K562 (cell line): ENCODE measurements around the gene NELFE. TPM values are rescaled to one million over a fixed set of nuclear protein-coding genes. Genes with fewer than 3 reads are reported as not detected.

Source experiments
- ATAC-seq: fragments of 200-7000 bp; cut with Tn5 transposase; 3 replicates; pipeline ENCODE4 v1.9.1; 2020; ENCODE audit warnings: moderate library complexity
- BruUV-seq: library from RNA; stranded (reverse); fragments of 400-500 nt; replicated peaks from 2 replicates; lab custom pipeline; 2021; lab: Mats Ljungman, UMichigan
- CTCF ChIA-PET: fragments of 300-600 bp; formaldehyde crosslinking; extraction: SDS; loops from one replicate; lab custom pipeline; 2021; ENCODE audit warnings: low intra/inter-chr PET ratio; lab: Yijun Ruan, JAX
- POLR2A ChIA-PET: fragments of 300-600, 350-650 bp; sonication (Branson Sonifier 250); formaldehyde crosslinking; extraction: SDS; loops from one replicate; lab custom pipeline; 2021; ENCODE audit warnings: antibody characterized with exemption, inconsistent platforms; lab: Yijun Ruan, JAX
- DNase-seq, 4 experiments: peaks; one replicate each; pipeline versions ENCODE4 v3.0.0 to v3.0.0-alpha.2; 2011 to 2018; ENCODE audit warnings: low spot score in 3 of 4, mixed read lengths in 3 of 4; ENCODE audit errors: extremely low read depth in 1 of 4
- FAIRE-seq: peaks from 2 replicates; lab custom pipeline; 2011; peaks lifted over from hg19 to GRCh38; lab: Jason Lieb, UNC
- H2AFZ ChIP-seq: 2 replicates; pipeline ENCODE4 v1.6.0; 2011; ENCODE audit warnings: low read depth, low read length, control low read depth, inconsistent platforms
- H3K27ac ChIP-seq: fragments of 200-600 bp; 3 replicates; pipeline ENCODE4 v1.8.0; 2011; ENCODE audit warnings: low read depth, mild to moderate bottlenecking, control low read depth, inconsistent platforms, low read length, moderate library complexity, mixed read lengths; ENCODE audit errors: extremely low read depth
- H3K27me3 ChIP-seq, 2 experiments: fragments of 300-600 bp in 1 of 2; 2 replicates in 1 of 2; 3 replicates in 1 of 2; pipeline versions ENCODE4 v1.6.0 to v1.8.0; 2011; ENCODE audit warnings: inconsistent platforms in 2 of 2, low read length in 2 of 2, mild to moderate bottlenecking in 1 of 2, mixed read lengths in 1 of 2, moderate library complexity in 1 of 2; ENCODE audit not compliant: control insufficient read depth in 2 of 2, insufficient read depth in 2 of 2
- H3K36me3 ChIP-seq: fragments of 300-600 bp; 3 replicates; pipeline ENCODE4 v1.8.0; 2011; ENCODE audit warnings: mild to moderate bottlenecking, low read length, inconsistent platforms; ENCODE audit not compliant: control insufficient read depth, insufficient read depth
- H3K4me1 ChIP-seq, 2 experiments: fragments of 200-600 bp in 1 of 2; replicated peaks in 1 of 2; 2 replicates in 1 of 2; 3 replicates in 1 of 2; pipeline versions ENCODE4 v1.5.1 to v1.8.0; 2011; ENCODE audit warnings: inconsistent platforms in 2 of 2, low read length in 2 of 2, mild to moderate bottlenecking in 1 of 2, mixed read lengths in 1 of 2, moderate library complexity in 1 of 2; ENCODE audit not compliant: control insufficient read depth in 2 of 2, insufficient read depth in 2 of 2
- H3K4me2 ChIP-seq: 2 replicates; pipeline ENCODE4 v1.6.1; 2011; ENCODE audit warnings: low read length, control low read depth, inconsistent platforms, mixed read lengths; ENCODE audit not compliant: insufficient read depth
- H3K4me3 ChIP-seq: fragments of 200-600 bp; sonication (generic), shearing (Covaris generic); 2 replicates; pipeline ENCODE4 v1.5.1; 2016; ENCODE audit warnings: control low read depth, inconsistent platforms
- H3K79me2 ChIP-seq: fragments of 200-600 bp; 3 replicates; pipeline ENCODE4 v1.8.0; 2011; ENCODE audit warnings: low read length, inconsistent platforms; ENCODE audit not compliant: control insufficient read depth, insufficient read depth
- H3K9ac ChIP-seq, 2 experiments: 2 replicates each; pipeline versions ENCODE4 v1.6.0 to v1.6.1; 2011; ENCODE audit warnings: low read depth in 2 of 2, low read length in 2 of 2, control low read depth in 1 of 2, inconsistent platforms in 1 of 2, mild to moderate bottlenecking in 1 of 2, mixed read lengths in 1 of 2; ENCODE audit not compliant: insufficient read depth in 1 of 2
- H3K9me1 ChIP-seq: one replicate; pipeline ENCODE4 v1.6.0; 2011; ENCODE audit warnings: inconsistent platforms, mild to moderate bottlenecking, low read length, moderate library complexity; ENCODE audit not compliant: control insufficient read depth, insufficient read depth
- H3K9me3 ChIP-seq: replicated peaks from 2 replicates; pipeline ENCODE4 v1.5.1; 2011; ENCODE audit warnings: low read depth, low read length, inconsistent platforms; ENCODE audit not compliant: control insufficient read depth, insufficient read depth
- H4K20me1 ChIP-seq: replicated peaks from 2 replicates; pipeline ENCODE4 v1.6.1; 2011; ENCODE audit warnings: low read length, inconsistent platforms, mixed read lengths; ENCODE audit not compliant: control insufficient read depth, insufficient read depth
- BCOR ChIP-seq: fragments of 450-650 bp; IDR thresholded peaks from 2 replicates; pipeline ENCODE4 v1.6.1; 2016
- BMI1 ChIP-seq: fragments of 150-350 bp; IDR thresholded peaks from 2 replicates; pipeline ENCODE4 v1.6.1; 2014; ENCODE audit warnings: low read length
- C11orf30 ChIP-seq: fragments of 450-650 bp; IDR thresholded peaks from 2 replicates; pipeline ENCODE4 v1.6.1; 2016; ENCODE audit warnings: low read depth, mild to moderate bottlenecking
- CBFA2T2 ChIP-seq: fragments of 450-650 bp; conservative IDR thresholded peaks from 2 replicates; pipeline ENCODE4 v1.6.1; 2017; ENCODE audit warnings: mild to moderate bottlenecking
- CSDE1 ChIP-seq, 2 experiments: fragments of 450-650 bp; IDR thresholded peaks; 2 replicates each; pipeline ENCODE4 v1.6.1; 2016; ENCODE audit warnings: mild to moderate bottlenecking in 1 of 2
- DPF2 ChIP-seq: fragments of 450-650 bp; IDR thresholded peaks from 2 replicates; pipeline ENCODE4 v1.6.1; 2016
- HIVEP1 ChIP-seq: fragments of 250-450 bp; sonication (Bioruptor Pico); IDR thresholded peaks from 2 replicates; pipeline ENCODE4 v1.4.0; 2020; ENCODE audit warnings: mild to moderate bottlenecking
- KDM1A ChIP-seq, 2 experiments: fragments of 450-650 bp; IDR thresholded peaks; 2 replicates each; pipeline ENCODE4 v1.6.1; 2016; ENCODE audit warnings: mild to moderate bottlenecking in 2 of 2
- NCOA6 ChIP-seq: fragments of 450-650 bp; IDR thresholded peaks from 2 replicates; pipeline ENCODE4 v1.6.1; 2017; ENCODE audit warnings: mild to moderate bottlenecking
- RBM15 ChIP-seq: fragments of 200-400 bp; formaldehyde crosslinking; IDR thresholded peaks from 2 replicates; pipeline ENCODE4 v1.6.1; 2018; ENCODE audit warnings: mild to moderate bottlenecking, low read length, moderate library complexity; ENCODE audit not compliant: insufficient read depth
- TAF9B ChIP-seq: fragments of 450-650 bp; IDR thresholded peaks from 2 replicates; pipeline ENCODE4 v1.6.1; 2018; ENCODE audit warnings: mild to moderate bottlenecking; ENCODE audit not compliant: partially characterized antibody
- TEAD4 ChIP-seq, 2 experiments: sonication (generic) in 1 of 2; formaldehyde crosslinking in 1 of 2; IDR thresholded peaks; 2 replicates each; pipeline versions ENCODE4 v1.6.1 to v1.8.0; 2012 to 2022; ENCODE audit warnings: borderline replicate concordance in 1 of 2, inconsistent platforms in 1 of 2, low read length in 1 of 2, mild to moderate bottlenecking in 1 of 2, missing genetic modification reagents in 1 of 2
- XRCC4 ChIP-seq: IDR thresholded peaks from one replicate; pipeline ENCODE4 v1.6.1; 2011; ENCODE audit not compliant: insufficient read depth, insufficient read length; ENCODE audit errors: extremely low read depth
- ZC3H8 ChIP-seq: fragments of 450-650 bp; IDR thresholded peaks from 2 replicates; pipeline ENCODE4 v1.6.1; 2017
- ZFP1 ChIP-seq: fragments of 450-650 bp; formaldehyde crosslinking; IDR thresholded peaks from 2 replicates; pipeline ENCODE4 v1.4.0; 2020; ENCODE audit warnings: mild to moderate bottlenecking, mixed read lengths
- ZNF134 ChIP-seq: fragments of 250-450 bp; sonication (Bioruptor Pico); conservative IDR thresholded peaks from 2 replicates; pipeline ENCODE4 v1.4.0; 2020
- ZNF146 ChIP-seq: IDR thresholded peaks from one replicate; pipeline ENCODE4 v1.6.1; 2018; ENCODE audit warnings: missing compliant biosample characterization; ENCODE audit not compliant: unreplicated experiment
- ZNF77 ChIP-seq: fragments of 250-450 bp; sonication (Bioruptor Pico); IDR thresholded peaks from 2 replicates; pipeline ENCODE4 v1.5.0; 2020
- WGBS: fragments of 100-300 bp; shearing (Covaris generic); methylation state at CpG from one replicate; pipeline ENCODE4 v1.1.6; 2016; ENCODE audit warnings: low coverage, mixed read lengths; ENCODE audit not compliant: insufficient coverage; ENCODE audit errors: missing lambda C conversion rate; 5-methylcytosine and 5-hydroxymethylcytosine counted together
- in situ Hi-C: fragments of 300-500 bp; cut with MboI; formaldehyde crosslinking; loops from 4 replicates; pipeline ENCODE4 v1.15.0; 2018; ENCODE audit warnings: inconsistent platforms, mixed read lengths
- intact Hi-C: fragments of 100-400 bp; cut with micrococcal nuclease; formaldehyde crosslinking; loops from 2 replicates; pipeline ENCODE4 v1.14.2; 2022
- polyA plus RNA-seq, 8 experiments: library from polyadenylated mRNA; depleted of rRNA in 4 of 8; stranded (reverse) in 5 of 8; unstranded in 3 of 8; fragments of >200 nt; fragmentation: Nextera tagmentation in 2 of 8; fragmentation: Illumina TruSeq in 1 of 8; extraction: Ambion mirVana in 2 of 8; extraction: Trizol in 1 of 8; gene quantifications; 2 replicates each; pipeline versions ENCODE4 v1.2.1 to v1.2.3, GENCODE V29; 2011 to 2014; ENCODE audit warnings: inconsistent platforms in 1 of 8, missing spikeins in 1 of 8
- total RNA-seq, 7 experiments: library from RNA; depleted of rRNA in 6 of 7; stranded (reverse); fragments of >200 nt in 6 of 7; fragmentation: Illumina TruSeq in 2 of 7; extraction: Trizol in 2 of 7; gene quantifications; 2 replicates each; pipeline versions ENCODE4 v1.2.1 to v1.2.3, GENCODE V29; 2011 to 2021; ENCODE audit warnings: low replicate concordance in 1 of 7
- TF ChIP-seq, protein P1 (sequence below): fragments of 250-450 bp; sonication (Bioruptor Pico); IDR thresholded peaks from 2 replicates; pipeline ENCODE4 v1.5.0; 2020; ENCODE audit warnings: mild to moderate bottlenecking, borderline replicate concordance

The NELFE gene
- total and polyA plus RNA-seq, 9 of the 15 experiments (the other 6 are each of a cell fraction or from before 2014, with no cell fraction given), result 15.2 to 157 (median 91.5) TPM

DNA sequence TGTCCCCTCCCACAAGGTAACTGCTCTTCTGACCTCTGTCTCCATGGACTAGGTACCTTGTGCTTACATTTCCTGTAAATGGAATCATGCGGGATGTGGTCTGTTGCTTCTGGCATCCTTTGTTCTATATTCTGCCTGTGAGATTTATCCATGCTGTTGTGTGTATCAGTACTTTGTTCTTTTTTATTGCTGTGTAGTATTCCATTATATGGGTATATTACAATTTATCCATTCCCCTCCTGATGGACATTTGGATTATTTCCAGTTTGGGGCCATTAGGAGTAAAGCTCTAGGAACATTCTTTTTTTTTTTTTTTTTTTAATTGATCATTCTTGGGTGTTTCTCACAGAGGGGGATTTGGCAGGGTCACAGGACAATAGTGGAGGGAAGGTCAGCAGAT, 27.8 kb downstream of the NELFE start:
- FAIRE-seq, result no peak
- peaks cover 2% of the 10 kb centered on the region; the same call in 1 of the 2 replicates for H3K9me3 ChIP-seq
- no peak for DNase-seq
- H3K36me3 ChIP-seq, result no peaks in the 10 kb centered on the region
- peaks cover 8 to 12% of the 10 kb centered on the region in 2 experiments; a peak in 2 of 5 replicates for H3K27me3 ChIP-seq
- CTCF ChIA-PET, result no interaction called here
- no peak overlapping the region for H3K9ac ChIP-seq
- H3K4me3 ChIP-seq, result no peak overlapping the region
- in situ Hi-C loops, result no loop called here
- H3K79me2 ChIP-seq, result no peaks in the 10 kb centered on the region
- TF ChIP-seq BCOR, result peak; percentile 51
- no peak for TF ChIP-seq XRCC4
- TF ChIP-seq NCOA6, result no peak
- peak; percentile 66 for TF ChIP-seq ZNF146 (CRISPR knock-in tag)
- no peak for TF ChIP-seq ZC3H8
- TF ChIP-seq KDM1A (IDR thresholded peaks at IDR 0.05), result peak in 1 of 2 experiments; percentile 29; a peak in 1 of 4 replicates
- TF ChIP-seq, all 486 proteins: peak for 3
- Histone ChIP-seq H3K4me1 (peaks cover 6 to 13% of the 10 kb centered on the region in 2 experiments; a peak in 4 of 5 replicates), H3K4me2 (no peak overlapping the region), H4K20me1 (no peaks in the 10 kb centered on the region), H3K9me1 (no peaks in the 10 kb centered on the region), H2AFZ (no peak overlapping the region), H3K27ac (no peak overlapping the region)
- 94% methylated on average over 1 of the region's 1 CpG for WGBS
- no TSS peak for BruUV-seq
- POLR2A ChIA-PET, result interaction anchor here (1.1 kb wide), 1 partner anchor 247 kb away, joined by 3 read pairs; no protein-coding TSS in a partner anchor
- intact Hi-C loops, result no loop called here
- no peak for ATAC-seq

DNA sequence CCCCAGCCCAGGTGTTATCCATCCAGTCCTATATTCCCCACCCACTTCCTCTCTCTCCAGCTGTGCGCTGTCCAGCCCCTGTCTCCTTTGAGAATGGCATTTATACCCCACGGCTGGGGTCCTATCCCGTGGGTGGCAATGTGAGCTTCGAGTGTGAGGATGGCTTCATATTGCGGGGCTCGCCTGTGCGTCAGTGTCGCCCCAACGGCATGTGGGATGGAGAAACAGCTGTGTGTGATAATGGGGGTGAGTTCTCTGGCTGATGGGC, 30.2 kb downstream of the NELFE start:
- Histone ChIP-seq H3K4me3 (no peak overlapping the region), H3K9me3 (peaks cover 7% of the 10 kb centered on the region), H3K36me3 (no peaks in the 10 kb centered on the region), H2AFZ (no peak overlapping the region), H3K79me2 (no peaks in the 10 kb centered on the region), H3K9me1 (no peaks in the 10 kb centered on the region), H4K20me1 (no peaks in the 10 kb centered on the region), H3K27me3 (peaks cover 5 to 7% of the 10 kb centered on the region in 2 experiments; a peak in 2 of 5 replicates), H3K27ac (no peak overlapping the region), H3K4me1 (peaks cover 6 to 10% of the 10 kb centered on the region in 2 experiments; a peak in 4 of 5 replicates), H3K4me2 (no peak overlapping the region), H3K9ac (no peak overlapping the region)
- DNase-seq (no peak), FAIRE-seq (no peak), ATAC-seq (no peak; the same call in 1 of the 3 replicates)
- in situ Hi-C loops (no loop called here), intact Hi-C loops (no loop called here)
- 74% methylated on average over 9 of the region's 9 CpGs for WGBS
- POLR2A ChIA-PET, result no interaction called here
- CTCF ChIA-PET, result no interaction called here
- no TSS peak for BruUV-seq
- no peak for TF ChIP-seq ZFP1 (CRISPR knock-in tag)
- TF ChIP-seq C11orf30, result no peak
- TF ChIP-seq BMI1, result no peak
- TF ChIP-seq HIVEP1 (CRISPR knock-in tag), result no peak
- no peak for TF ChIP-seq ZNF134 (CRISPR knock-in tag)
- no peak for TF ChIP-seq TEAD4 (IDR thresholded peaks at IDR 0.05; ENCODE audit: low read length)
- TF ChIP-seq TEAD4 (CRISPR knock-in tag; IDR thresholded peaks at IDR 0.05; ENCODE audit: borderline replicate concordance), result 0 out of 2 replicates have a peak, but pooled peaks have one; percentile 15
- TF ChIP-seq CBFA2T2, result no peak
- no peak for TF ChIP-seq DPF2
- TF ChIP-seq ZNF77, result no peak
- TF ChIP-seq, protein P1, sequence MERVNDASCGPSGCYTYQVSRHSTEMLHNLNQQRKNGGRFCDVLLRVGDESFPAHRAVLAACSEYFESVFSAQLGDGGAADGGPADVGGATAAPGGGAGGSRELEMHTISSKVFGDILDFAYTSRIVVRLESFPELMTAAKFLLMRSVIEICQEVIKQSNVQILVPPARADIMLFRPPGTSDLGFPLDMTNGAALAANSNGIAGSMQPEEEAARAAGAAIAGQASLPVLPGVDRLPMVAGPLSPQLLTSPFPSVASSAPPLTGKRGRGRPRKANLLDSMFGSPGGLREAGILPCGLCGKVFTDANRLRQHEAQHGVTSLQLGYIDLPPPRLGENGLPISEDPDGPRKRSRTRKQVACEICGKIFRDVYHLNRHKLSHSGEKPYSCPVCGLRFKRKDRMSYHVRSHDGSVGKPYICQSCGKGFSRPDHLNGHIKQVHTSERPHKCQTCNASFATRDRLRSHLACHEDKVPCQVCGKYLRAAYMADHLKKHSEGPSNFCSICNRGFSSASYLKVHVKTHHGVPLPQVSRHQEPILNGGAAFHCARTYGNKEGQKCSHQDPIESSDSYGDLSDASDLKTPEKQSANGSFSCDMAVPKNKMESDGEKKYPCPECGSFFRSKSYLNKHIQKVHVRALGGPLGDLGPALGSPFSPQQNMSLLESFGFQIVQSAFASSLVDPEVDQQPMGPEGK, result no peak
- no peak for TF ChIP-seq CSDE1 (IDR thresholded peaks at IDR 0.05)
- TF ChIP-seq TAF9B, result no peak
- TF ChIP-seq RBM15, result no peak
